ENCODE data around the gene MAGOH.

MAGOH gene

GRCh38 chr1:53195246-53196016 is 42.9 kb downstream of the MAGOH start:
- ATAC-seq, result no peak
- TF ChIP-seq ZNF70 (CRISPR knock-in tag; IDR thresholded peaks at IDR 0.05), result no peak
- no peak for TF ChIP-seq ARNTL (CRISPR knock-in tag; IDR thresholded peaks at IDR 0.05; ENCODE audit: borderline replicate concordance, low read depth)
- no peak for TF ChIP-seq ZNF8 (CRISPR knock-in tag; IDR thresholded peaks at IDR 0.05)
- no peak for TF ChIP-seq PPARA (CRISPR knock-in tag; IDR thresholded peaks at IDR 0.05; ENCODE audit: borderline replicate concordance)
- no peak for TF ChIP-seq POU6F1 (CRISPR knock-in tag; IDR thresholded peaks at IDR 0.05; ENCODE audit: borderline replicate concordance, low read depth)
- no peak for TF ChIP-seq BACH2 (CRISPR knock-in tag; IDR thresholded peaks at IDR 0.05; ENCODE audit: borderline replicate concordance)
- TF ChIP-seq SNAI2 (CRISPR knock-in tag; IDR thresholded peaks at IDR 0.05), result no peak
- no peak for TF ChIP-seq TOX (CRISPR knock-in tag; IDR thresholded peaks at IDR 0.05; ENCODE audit: borderline replicate concordance)
- TF ChIP-seq TCF4 (CRISPR knock-in tag; IDR thresholded peaks at IDR 0.05; ENCODE audit: borderline replicate concordance), result no peak
- TF ChIP-seq, protein P1, sequence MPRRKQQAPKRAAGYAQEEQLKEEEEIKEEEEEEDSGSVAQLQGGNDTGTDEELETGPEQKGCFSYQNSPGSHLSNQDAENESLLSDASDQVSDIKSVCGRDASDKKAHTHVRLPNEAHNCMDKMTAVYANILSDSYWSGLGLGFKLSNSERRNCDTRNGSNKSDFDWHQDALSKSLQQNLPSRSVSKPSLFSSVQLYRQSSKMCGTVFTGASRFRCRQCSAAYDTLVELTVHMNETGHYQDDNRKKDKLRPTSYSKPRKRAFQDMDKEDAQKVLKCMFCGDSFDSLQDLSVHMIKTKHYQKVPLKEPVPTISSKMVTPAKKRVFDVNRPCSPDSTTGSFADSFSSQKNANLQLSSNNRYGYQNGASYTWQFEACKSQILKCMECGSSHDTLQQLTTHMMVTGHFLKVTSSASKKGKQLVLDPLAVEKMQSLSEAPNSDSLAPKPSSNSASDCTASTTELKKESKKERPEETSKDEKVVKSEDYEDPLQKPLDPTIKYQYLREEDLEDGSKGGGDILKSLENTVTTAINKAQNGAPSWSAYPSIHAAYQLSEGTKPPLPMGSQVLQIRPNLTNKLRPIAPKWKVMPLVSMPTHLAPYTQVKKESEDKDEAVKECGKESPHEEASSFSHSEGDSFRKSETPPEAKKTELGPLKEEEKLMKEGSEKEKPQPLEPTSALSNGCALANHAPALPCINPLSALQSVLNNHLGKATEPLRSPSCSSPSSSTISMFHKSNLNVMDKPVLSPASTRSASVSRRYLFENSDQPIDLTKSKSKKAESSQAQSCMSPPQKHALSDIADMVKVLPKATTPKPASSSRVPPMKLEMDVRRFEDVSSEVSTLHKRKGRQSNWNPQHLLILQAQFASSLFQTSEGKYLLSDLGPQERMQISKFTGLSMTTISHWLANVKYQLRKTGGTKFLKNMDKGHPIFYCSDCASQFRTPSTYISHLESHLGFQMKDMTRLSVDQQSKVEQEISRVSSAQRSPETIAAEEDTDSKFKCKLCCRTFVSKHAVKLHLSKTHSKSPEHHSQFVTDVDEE (CRISPR knock-in tag; IDR thresholded peaks at IDR 0.05), result no peak
- TF ChIP-seq RARB (CRISPR knock-in tag; IDR thresholded peaks at IDR 0.05), result no peak
- no peak for TF ChIP-seq OSR1 (CRISPR knock-in tag; IDR thresholded peaks at IDR 0.05)
- TF ChIP-seq ISL1 (CRISPR knock-in tag; IDR thresholded peaks at IDR 0.05), result no peak
- TF ChIP-seq CSDC2 (CRISPR knock-in tag; IDR thresholded peaks at IDR 0.05), result no peak
- TF ChIP-seq ZNF565 (CRISPR knock-in tag; conservative IDR thresholded peaks at IDR 0.05; ENCODE audit: low read depth), result no peak
- no peak for TF ChIP-seq GLIS3 (CRISPR knock-in tag; IDR thresholded peaks at IDR 0.05)
- TF ChIP-seq PATZ1 (CRISPR knock-in tag; IDR thresholded peaks at IDR 0.05; ENCODE audit: borderline replicate concordance), result no peak
- no peak for TF ChIP-seq ZFP3 (CRISPR knock-in tag; IDR thresholded peaks at IDR 0.05)

GRCh38 chr1:53190210-53190611 is 48.1 kb downstream of the MAGOH start:
- no peak for TF ChIP-seq ZNF565 (CRISPR knock-in tag; conservative IDR thresholded peaks at IDR 0.05; ENCODE audit: low read depth)
- no peak for TF ChIP-seq PPARA (CRISPR knock-in tag; IDR thresholded peaks at IDR 0.05; ENCODE audit: borderline replicate concordance)
- no peak for TF ChIP-seq GLIS3 (CRISPR knock-in tag; IDR thresholded peaks at IDR 0.05)
- no peak for TF ChIP-seq ZFP3 (CRISPR knock-in tag; IDR thresholded peaks at IDR 0.05)
- TF ChIP-seq, protein P1 (CRISPR knock-in tag; IDR thresholded peaks at IDR 0.05), result no peak
- no peak for TF ChIP-seq ZFP30 (CRISPR knock-in tag; IDR thresholded peaks at IDR 0.05)
- TF ChIP-seq, protein P2, sequence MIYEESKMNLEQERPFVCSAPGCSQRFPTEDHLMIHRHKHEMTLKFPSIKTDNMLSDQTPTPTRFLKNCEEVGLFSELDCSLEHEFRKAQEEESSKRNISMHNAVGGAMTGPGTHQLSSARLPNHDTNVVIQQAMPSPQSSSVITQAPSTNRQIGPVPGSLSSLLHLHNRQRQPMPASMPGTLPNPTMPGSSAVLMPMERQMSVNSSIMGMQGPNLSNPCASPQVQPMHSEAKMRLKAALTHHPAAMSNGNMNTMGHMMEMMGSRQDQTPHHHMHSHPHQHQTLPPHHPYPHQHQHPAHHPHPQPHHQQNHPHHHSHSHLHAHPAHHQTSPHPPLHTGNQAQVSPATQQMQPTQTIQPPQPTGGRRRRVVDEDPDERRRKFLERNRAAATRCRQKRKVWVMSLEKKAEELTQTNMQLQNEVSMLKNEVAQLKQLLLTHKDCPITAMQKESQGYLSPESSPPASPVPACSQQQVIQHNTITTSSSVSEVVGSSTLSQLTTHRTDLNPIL (CRISPR knock-in tag; IDR thresholded peaks at IDR 0.05; ENCODE audit: low read depth), result no peak
- TF ChIP-seq RARB (CRISPR knock-in tag; IDR thresholded peaks at IDR 0.05), result no peak
- TF ChIP-seq OSR1 (CRISPR knock-in tag; IDR thresholded peaks at IDR 0.05), result no peak
- TF ChIP-seq CSDC2 (CRISPR knock-in tag; IDR thresholded peaks at IDR 0.05), result no peak
- TF ChIP-seq ISL1 (CRISPR knock-in tag; IDR thresholded peaks at IDR 0.05), result no peak
- no peak for TF ChIP-seq PATZ1 (CRISPR knock-in tag; IDR thresholded peaks at IDR 0.05; ENCODE audit: borderline replicate concordance)
- TF ChIP-seq TCF4 (CRISPR knock-in tag; IDR thresholded peaks at IDR 0.05; ENCODE audit: borderline replicate concordance), result no peak
- TF ChIP-seq TOX (CRISPR knock-in tag; IDR thresholded peaks at IDR 0.05; ENCODE audit: borderline replicate concordance), result no peak
- ATAC-seq, result no peak
